ENCODE measurements around the gene REPS2. TPM values are rescaled to one million over a fixed set of nuclear protein-coding genes. Genes with fewer than 3 reads are reported as not detected.

The REPS2 gene
- total RNA-seq, 3 donors from 2014 or later (not counting 1 experiment from before 2014, with no cell fraction given), result 0.27 to 9.2 (median 0.59) TPM

GRCh38 chrX:16918979-16919378 lies 27.5 kb upstream of the REPS2 start:
- Mint-ChIP-seq H3K4me3 (no peak overlapping the region), H3K4me1 (no peaks in the 10 kb centered on the region), H3K9me3 (no peaks in the 10 kb centered on the region), H3K27me3 (ENCODE audit: low read depth in 2 of 2) (peaks cover 5 to 45% of the 10 kb centered on the region in 2 donors), H3K36me3 (no peaks in the 10 kb centered on the region), H3K27ac (no peak overlapping the region)
- no peak for TF ChIP-seq CTCF (IDR thresholded peaks at IDR 0.05)
- ATAC-seq (no peak), DNase-seq (no peak)
- no peaks in the 10 kb centered on the region for H3K4me1 ChIP-seq (ENCODE audit: control insufficient read depth, insufficient read depth, low read length)
- no peaks in the 10 kb centered on the region for H3K36me3 ChIP-seq (ENCODE audit: control insufficient read depth, insufficient read depth, low read length)
- H3K27ac ChIP-seq (ENCODE audit: low read length), result no peak overlapping the region
- intact Hi-C loops (cut with micrococcal nuclease), result no loop called here
- no peak overlapping the region for H3K4me3 ChIP-seq (ENCODE audit: low read length)
- no peaks in the 10 kb centered on the region for H3K27me3 ChIP-seq (ENCODE audit: control insufficient read depth, insufficient read depth, low read length)
- no peaks in the 10 kb centered on the region for H3K9me3 ChIP-seq (ENCODE audit: control insufficient read depth, insufficient read depth, low read length)

GRCh38 chrX:16920075-16920474 lies 26.4 kb upstream of the REPS2 start:
- no peak overlapping the region for H3K27ac Mint-ChIP-seq
- Histone ChIP-seq H3K27ac (ENCODE audit: low read length) (no peak overlapping the region), H3K4me1 (ENCODE audit: control insufficient read depth, insufficient read depth, low read length) (no peaks in the 10 kb centered on the region), H3K9me3 (ENCODE audit: control insufficient read depth, insufficient read depth, low read length) (no peaks in the 10 kb centered on the region), H3K36me3 (ENCODE audit: control insufficient read depth, insufficient read depth, low read length) (no peaks in the 10 kb centered on the region), H3K27me3 (ENCODE audit: control insufficient read depth, insufficient read depth, low read length) (no peaks in the 10 kb centered on the region), H3K4me3 (ENCODE audit: low read length) (no peak overlapping the region)
- intact Hi-C loops (cut with micrococcal nuclease), result no loop called here
- ATAC-seq, result no peak
- no peak for TF ChIP-seq CTCF (IDR thresholded peaks at IDR 0.05)
- H3K9me3 Mint-ChIP-seq, result no peaks in the 10 kb centered on the region
- H3K27me3 Mint-ChIP-seq (ENCODE audit: low read depth in 2 of 2), result peaks cover 5 to 50% of the 10 kb centered on the region in 2 donors
- H3K4me3 Mint-ChIP-seq, result no peak overlapping the region
- DNase-seq, result no peak
- no peaks in the 10 kb centered on the region for H3K36me3 Mint-ChIP-seq
- no peaks in the 10 kb centered on the region for H3K4me1 Mint-ChIP-seq

GRCh38 chrX:16923157-16923556 lies 23.3 kb upstream of the REPS2 start:
- no peaks in the 10 kb centered on the region for H3K4me1 Mint-ChIP-seq
- no peaks in the 10 kb centered on the region for H3K9me3 Mint-ChIP-seq
- no peak overlapping the region for H3K4me3 ChIP-seq (ENCODE audit: low read length)
- intact Hi-C loops (cut with micrococcal nuclease), result no loop called here
- H3K27ac ChIP-seq (ENCODE audit: low read length), result no peak overlapping the region
- no peak overlapping the region for H3K27ac Mint-ChIP-seq
- TF ChIP-seq CTCF (IDR thresholded peaks at IDR 0.05), result no peak
- no peaks in the 10 kb centered on the region for H3K36me3 ChIP-seq (ENCODE audit: control insufficient read depth, insufficient read depth, low read length)
- DNase-seq (no peak), ATAC-seq (no peak)
- no peaks in the 10 kb centered on the region for H3K27me3 ChIP-seq (ENCODE audit: control insufficient read depth, insufficient read depth, low read length)
- no peaks in the 10 kb centered on the region for H3K4me1 ChIP-seq (ENCODE audit: control insufficient read depth, insufficient read depth, low read length)
- WGBS (ENCODE audit: insufficient coverage), result no CpG with 5 or more reads among the region's 3 CpGs
- no peak overlapping the region for H3K4me3 Mint-ChIP-seq
- H3K9me3 ChIP-seq (ENCODE audit: control insufficient read depth, insufficient read depth, low read length), result no peaks in the 10 kb centered on the region
- H3K36me3 Mint-ChIP-seq, result no peaks in the 10 kb centered on the region
- H3K27me3 Mint-ChIP-seq (ENCODE audit: low read depth in 2 of 2), result peaks cover 5 to 58% of the 10 kb centered on the region in 2 donors

GRCh38 chrX:16924631-16925480 lies 21.6 kb upstream of the REPS2 start:
- Mint-ChIP-seq H3K9me3 (no peaks in the 10 kb centered on the region), H3K36me3 (no peaks in the 10 kb centered on the region), H3K27ac (no peak overlapping the region), H3K4me3 (no peak overlapping the region), H3K27me3 (ENCODE audit: low read depth in 2 of 2) (peaks cover 3 to 43% of the 10 kb centered on the region in 2 donors), H3K4me1 (no peaks in the 10 kb centered on the region)
- no peak for TF ChIP-seq CTCF (IDR thresholded peaks at IDR 0.05)
- no peak for DNase-seq
- H3K27ac ChIP-seq (ENCODE audit: low read length), result no peak overlapping the region
- H3K27me3 ChIP-seq (ENCODE audit: control insufficient read depth, insufficient read depth, low read length), result no peaks in the 10 kb centered on the region
- intact Hi-C loops (cut with micrococcal nuclease), result no loop called here
- H3K4me3 ChIP-seq (ENCODE audit: low read length), result no peak overlapping the region
- 100% methylated on average over 1 of the region's 1 CpG for WGBS (ENCODE audit: insufficient coverage)
- H3K36me3 ChIP-seq (ENCODE audit: control insufficient read depth, insufficient read depth, low read length), result no peaks in the 10 kb centered on the region
- ATAC-seq, result no peak
- H3K9me3 ChIP-seq (ENCODE audit: control insufficient read depth, insufficient read depth, low read length), result no peaks in the 10 kb centered on the region
- H3K4me1 ChIP-seq (ENCODE audit: control insufficient read depth, insufficient read depth, low read length), result no peaks in the 10 kb centered on the region
